ENCODE data around the gene IFRD2. TPM values are rescaled to one million over a fixed set of nuclear protein-coding genes. Genes with fewer than 3 reads are reported as not detected.
A peak's percentile ranks its signal among the peaks of the same experiment; 100 is the strongest.

Gene IFRD2
- total RNA-seq, 1 experiment from 2014 or later: 111 TPM

DNA sequence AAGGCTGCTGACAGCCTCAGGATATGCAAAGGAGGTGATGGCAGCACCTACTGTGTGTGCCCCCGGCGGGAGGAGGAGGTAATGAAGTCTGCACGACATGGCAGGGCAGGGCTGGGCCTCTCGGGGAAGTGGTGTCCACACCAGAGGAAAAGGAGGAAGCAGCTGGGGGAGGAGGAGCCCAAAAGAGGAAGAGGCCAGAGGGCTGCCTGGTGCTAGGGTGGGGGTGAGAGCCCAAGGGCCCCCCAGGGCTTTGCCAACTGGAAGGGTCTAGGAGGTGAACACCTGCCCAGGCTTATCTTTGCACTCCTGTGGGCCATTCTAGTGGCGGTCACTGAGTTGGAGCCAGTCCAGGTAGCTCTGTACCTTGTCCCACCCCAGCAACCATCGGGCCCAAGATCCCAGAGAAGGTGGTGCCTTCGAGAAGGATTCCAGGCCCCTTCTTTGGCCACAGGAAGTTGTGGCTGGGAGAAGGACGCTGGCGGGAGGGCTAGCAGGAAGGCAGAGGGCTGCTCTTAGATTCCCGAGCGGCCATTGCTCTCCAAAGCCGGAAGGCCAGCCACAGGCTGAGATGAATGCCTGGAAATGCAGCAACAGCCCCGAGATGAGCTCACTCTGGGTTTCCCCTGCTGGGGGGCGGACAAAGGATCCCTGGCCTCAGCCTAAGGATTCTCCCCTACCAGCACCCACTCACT, 49.2 kb downstream of the IFRD2 start:
- no TSS peak for BruUV-seq (replicated peaks)
- H3K27ac ChIP-seq (ENCODE audit: low read length): peak overlapping the region; percentile 44; the same call in 1 of the 2 replicates
- in situ Hi-C loops (cut with HindIII; ENCODE audit: low pct_unique_long_range_greater_than_20kb, low sequenced_read_pairs) (no loop called here), intact Hi-C loops (cut with micrococcal nuclease; ENCODE audit: unreplicated experiment) (no loop called here)
- ATAC-seq (no peak), DNase-seq (ENCODE audit: low read depth, low spot score) (no peak)
- no peaks in the 10 kb centered on the region for H3K9me3 ChIP-seq (ENCODE audit: control insufficient read depth, insufficient read depth, low read depth, low read length)
- TF ChIP-seq TCF7L2 (IDR thresholded peaks at IDR 0.05; ENCODE audit: low read depth, low read length) (no peak), SIN3A (IDR thresholded peaks at IDR 0.05; ENCODE audit: borderline replicate concordance, insufficient read depth, low read depth, low read length) (no peak), POLR2AphosphoS5 (IDR thresholded peaks at IDR 0.05; ENCODE audit: low read depth, low read length) (no peak)
- TF ChIP-seq, protein P1, sequence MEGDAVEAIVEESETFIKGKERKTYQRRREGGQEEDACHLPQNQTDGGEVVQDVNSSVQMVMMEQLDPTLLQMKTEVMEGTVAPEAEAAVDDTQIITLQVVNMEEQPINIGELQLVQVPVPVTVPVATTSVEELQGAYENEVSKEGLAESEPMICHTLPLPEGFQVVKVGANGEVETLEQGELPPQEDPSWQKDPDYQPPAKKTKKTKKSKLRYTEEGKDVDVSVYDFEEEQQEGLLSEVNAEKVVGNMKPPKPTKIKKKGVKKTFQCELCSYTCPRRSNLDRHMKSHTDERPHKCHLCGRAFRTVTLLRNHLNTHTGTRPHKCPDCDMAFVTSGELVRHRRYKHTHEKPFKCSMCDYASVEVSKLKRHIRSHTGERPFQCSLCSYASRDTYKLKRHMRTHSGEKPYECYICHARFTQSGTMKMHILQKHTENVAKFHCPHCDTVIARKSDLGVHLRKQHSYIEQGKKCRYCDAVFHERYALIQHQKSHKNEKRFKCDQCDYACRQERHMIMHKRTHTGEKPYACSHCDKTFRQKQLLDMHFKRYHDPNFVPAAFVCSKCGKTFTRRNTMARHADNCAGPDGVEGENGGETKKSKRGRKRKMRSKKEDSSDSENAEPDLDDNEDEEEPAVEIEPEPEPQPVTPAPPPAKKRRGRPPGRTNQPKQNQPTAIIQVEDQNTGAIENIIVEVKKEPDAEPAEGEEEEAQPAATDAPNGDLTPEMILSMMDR (IDR thresholded peaks at IDR 0.05): no peak
- TF ChIP-seq, protein P2, sequence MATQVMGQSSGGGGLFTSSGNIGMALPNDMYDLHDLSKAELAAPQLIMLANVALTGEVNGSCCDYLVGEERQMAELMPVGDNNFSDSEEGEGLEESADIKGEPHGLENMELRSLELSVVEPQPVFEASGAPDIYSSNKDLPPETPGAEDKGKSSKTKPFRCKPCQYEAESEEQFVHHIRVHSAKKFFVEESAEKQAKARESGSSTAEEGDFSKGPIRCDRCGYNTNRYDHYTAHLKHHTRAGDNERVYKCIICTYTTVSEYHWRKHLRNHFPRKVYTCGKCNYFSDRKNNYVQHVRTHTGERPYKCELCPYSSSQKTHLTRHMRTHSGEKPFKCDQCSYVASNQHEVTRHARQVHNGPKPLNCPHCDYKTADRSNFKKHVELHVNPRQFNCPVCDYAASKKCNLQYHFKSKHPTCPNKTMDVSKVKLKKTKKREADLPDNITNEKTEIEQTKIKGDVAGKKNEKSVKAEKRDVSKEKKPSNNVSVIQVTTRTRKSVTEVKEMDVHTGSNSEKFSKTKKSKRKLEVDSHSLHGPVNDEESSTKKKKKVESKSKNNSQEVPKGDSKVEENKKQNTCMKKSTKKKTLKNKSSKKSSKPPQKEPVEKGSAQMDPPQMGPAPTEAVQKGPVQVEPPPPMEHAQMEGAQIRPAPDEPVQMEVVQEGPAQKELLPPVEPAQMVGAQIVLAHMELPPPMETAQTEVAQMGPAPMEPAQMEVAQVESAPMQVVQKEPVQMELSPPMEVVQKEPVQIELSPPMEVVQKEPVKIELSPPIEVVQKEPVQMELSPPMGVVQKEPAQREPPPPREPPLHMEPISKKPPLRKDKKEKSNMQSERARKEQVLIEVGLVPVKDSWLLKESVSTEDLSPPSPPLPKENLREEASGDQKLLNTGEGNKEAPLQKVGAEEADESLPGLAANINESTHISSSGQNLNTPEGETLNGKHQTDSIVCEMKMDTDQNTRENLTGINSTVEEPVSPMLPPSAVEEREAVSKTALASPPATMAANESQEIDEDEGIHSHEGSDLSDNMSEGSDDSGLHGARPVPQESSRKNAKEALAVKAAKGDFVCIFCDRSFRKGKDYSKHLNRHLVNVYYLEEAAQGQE (IDR thresholded peaks at IDR 0.05; ENCODE audit: insufficient read depth in 1 of 2, low read depth in 2 of 2, low read length in 1 of 2): no peak
- H3K36me3 ChIP-seq (ENCODE audit: control insufficient read depth, insufficient read depth, low read length): no peaks in the 10 kb centered on the region
- H3K4me1 ChIP-seq (ENCODE audit: control insufficient read depth, insufficient read depth, low read length): peaks cover 61% of the 10 kb centered on the region
- H3K27me3 ChIP-seq (ENCODE audit: control insufficient read depth, insufficient read depth, low read length): no peaks in the 10 kb centered on the region
- ChIA-PET CTCF (interaction anchor here (0.7 to 1.4 kb wide), 3 partner anchors 14 to 17 kb away, joined by 3 to 4 read pairs (median 3); no protein-coding TSS in a partner anchor), POLR2A (interaction anchor here (0.7 kb wide), 1 partner anchor 9 kb away, joined by 3 read pairs; no protein-coding TSS in a partner anchor)
- H3K4me3 ChIP-seq (ENCODE audit: low read depth in 2 of 2, low read length in 2 of 2): no peak overlapping the region

DNA sequence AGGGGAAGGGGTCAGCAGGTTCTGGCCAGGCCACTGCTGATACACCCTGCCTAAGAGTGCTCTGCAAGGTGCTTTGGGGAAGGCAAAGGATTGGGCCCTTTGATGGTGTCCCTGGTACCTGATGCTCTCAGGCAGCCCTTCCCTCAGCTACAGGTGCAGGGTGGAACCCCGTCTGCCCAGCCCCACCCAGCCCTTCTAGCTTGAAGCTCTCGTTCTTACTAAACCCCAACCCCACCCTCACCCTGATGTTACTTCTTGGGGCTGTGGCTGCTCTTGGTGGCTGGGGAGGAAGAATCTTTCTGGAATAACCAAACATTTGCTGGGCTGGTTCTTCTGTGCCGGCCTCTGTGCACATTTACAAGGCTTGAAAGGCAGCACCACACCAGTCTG, 49.9 kb downstream of the IFRD2 start:
- intact Hi-C loops (cut with micrococcal nuclease; ENCODE audit: unreplicated experiment) (no loop called here), in situ Hi-C loops (cut with HindIII; ENCODE audit: low pct_unique_long_range_greater_than_20kb, low sequenced_read_pairs) (no loop called here)
- ATAC-seq (no peak), DNase-seq (ENCODE audit: low read depth, low spot score) (no peak)
- ChIA-PET CTCF (interaction anchor here (1.4 kb wide), 1 partner anchor 18 kb away, joined by 3 read pairs; no protein-coding TSS in a partner anchor), POLR2A (interaction anchor here (0.7 kb wide), 1 partner anchor 8 kb away, joined by 3 read pairs; no protein-coding TSS in a partner anchor)
- BruUV-seq (replicated peaks): no TSS peak
- TF ChIP-seq, protein P1 (IDR thresholded peaks at IDR 0.05): no peak
- TF ChIP-seq, protein P2 (IDR thresholded peaks at IDR 0.05; ENCODE audit: insufficient read depth in 1 of 2, low read depth in 2 of 2, low read length in 1 of 2): no peak
- TF ChIP-seq SIN3A (IDR thresholded peaks at IDR 0.05; ENCODE audit: borderline replicate concordance, insufficient read depth, low read depth, low read length) (no peak), TCF7L2 (IDR thresholded peaks at IDR 0.05; ENCODE audit: low read depth, low read length) (no peak), POLR2AphosphoS5 (IDR thresholded peaks at IDR 0.05; ENCODE audit: low read depth, low read length) (no peak)
- Histone ChIP-seq H3K27me3 (ENCODE audit: control insufficient read depth, insufficient read depth, low read length) (no peaks in the 10 kb centered on the region), H3K9me3 (ENCODE audit: control insufficient read depth, insufficient read depth, low read depth, low read length) (no peaks in the 10 kb centered on the region), H3K36me3 (ENCODE audit: control insufficient read depth, insufficient read depth, low read length) (no peaks in the 10 kb centered on the region), H3K4me3 (ENCODE audit: low read depth in 2 of 2, low read length in 2 of 2) (no peak overlapping the region), H3K27ac (ENCODE audit: low read length) (no peak overlapping the region), H3K4me1 (ENCODE audit: control insufficient read depth, insufficient read depth, low read length) (peaks cover 58% of the 10 kb centered on the region)

Data from Panc1 (cell line).